Tibial nerve (tissue), 3 donors: Measurements from ENCODE around the gene NFAT5.

Experiments
- CTCF ChIP-seq, 5 experiments: fragments of 200-600 bp in 3 of 5; fragments of 450-650 bp in 2 of 5; sonication (generic) in 3 of 5; IDR thresholded peaks; one replicate each; pipeline ENCODE4 v1.5.1; 2016 to 2019; ENCODE audit warnings: antibody characterized with exemption in 5 of 5, mild to moderate bottlenecking in 3 of 5, moderate library complexity in 2 of 5
- POLR2A ChIP-seq, 2 donors: fragments of 450-650 bp; IDR thresholded peaks; one replicate each; pipeline ENCODE4 v1.6.1; 2017; ENCODE audit warnings: antibody characterized with exemption in 2 of 2, mild to moderate bottlenecking in 2 of 2, moderate library complexity in 2 of 2

GRCh38 chr16:69726313-69727060 lies 160.7 kb downstream of the NFAT5 start, which contains the start of gene NQO1:
- TF ChIP-seq CTCF (IDR thresholded peaks at IDR 0.05) (no peak), POLR2A (IDR thresholded peaks at IDR 0.05) (peak; percentile 15 to 42)
